CD4-positive, alpha-beta T cell treated with Interleukin-2 at 100 ng/mL for 4 hours (primary cell): ENCODE measurements around the gene ATN1.
A peak's percentile ranks its signal among the peaks of the same experiment; 100 is the strongest.

Experiments
- DNase-seq: peaks from one replicate; pipeline ENCODE4 v3.0.0-alpha.2; 2020; ENCODE audit warnings: low spot score

Gene ATN1

GRCh38 chr12:6928703-6929407 is 1.1 kb downstream of the ATN1 start:
- no peak for DNase-seq

- no peak for DNase-seq
Observed at GRCh38 chr12:6929466-6930452, 2.0 kb downstream of the ATN1 start.

GRCh38 chr12:6932766-6933165 is 5.0 kb downstream of the ATN1 start:
- peak; percentile 45 for DNase-seq

GRCh38 chr12:6934110-6934509 is 6.4 kb downstream of the ATN1 start:
- no peak for DNase-seq

- DNase-seq: no peak
Observed at GRCh38 chr12:6935371-6936193, 7.8 kb downstream of the ATN1 start.

- DNase-seq: no peak
Observed at GRCh38 chr12:6936194-6936635, 8.5 kb downstream of the ATN1 start.

- DNase-seq: no peak
Observed at GRCh38 chr12:6936636-6937480, 9.1 kb downstream of the ATN1 start.

- DNase-seq: peak; percentile 95
Observed at GRCh38 chr12:6937481-6938352, 10.0 kb downstream of the ATN1 start.

GRCh38 chr12:6938353-6939190 is 10.8 kb downstream of the ATN1 start:
- DNase-seq: no peak

- DNase-seq: no peak
Observed at GRCh38 chr12:6939191-6939540, 11.4 kb downstream of the ATN1 start.

GRCh38 chr12:6941267-6941666 is 13.5 kb downstream of the ATN1 start:
- DNase-seq: no peak

- no peak for DNase-seq
Observed at GRCh38 chr12:6941782-6942181, 14.0 kb downstream of the ATN1 start.

- DNase-seq: no peak
Observed at GRCh38 chr12:6942331-6942665, 14.5 kb downstream of the ATN1 start.

- peak; percentile 92 for DNase-seq
Observed at GRCh38 chr12:6943389-6943721, 15.6 kb downstream of the ATN1 start.

GRCh38 chr12:6943722-6944380 is 16.1 kb downstream of the ATN1 start, which contains the start of the genes C12orf57 and RNU7-1:
TSS of gene C12orf57 (plus strand) at chr12:6944022. CDS start at chr12:6944122, 100 bp downstream.
TSS of gene RNU7-1 (plus strand) at chr12:6943816.
- DNase-seq: peak; percentile 84

GRCh38 chr12:6944381-6945186 is 16.8 kb downstream of the ATN1 start:
- peak; percentile 90 for DNase-seq

- no peak for DNase-seq
Observed at GRCh38 chr12:6945613-6946012, 17.9 kb downstream of the ATN1 start.
